Ishikawa (cell line): Measurements from ENCODE around the gene KRTAP10-7.

Source experiments
- CEBPB ChIP-seq: IDR thresholded peaks from 2 replicates; pipeline ENCODE4 v1.6.1; 2012
- CREB1 ChIP-seq: IDR thresholded peaks from 2 replicates; pipeline ENCODE4 v1.6.1; 2012; ENCODE audit warnings: low read depth
- EGR1 ChIP-seq: IDR thresholded peaks from 2 replicates; pipeline ENCODE4 v1.6.1; 2012
- EP300 ChIP-seq: IDR thresholded peaks from 2 replicates; pipeline ENCODE4 v1.6.1; 2012; ENCODE audit warnings: borderline replicate concordance
- FOXM1 ChIP-seq: IDR thresholded peaks from 2 replicates; pipeline ENCODE4 v1.6.1; 2012; ENCODE audit warnings: low read depth, borderline replicate concordance
- NFIC ChIP-seq: IDR thresholded peaks from 2 replicates; pipeline ENCODE4 v1.6.1; 2012
- RAD21 ChIP-seq: IDR thresholded peaks from 2 replicates; pipeline ENCODE4 v1.6.1; 2012; ENCODE audit warnings: low read depth
- TAF1 ChIP-seq: IDR thresholded peaks from 2 replicates; pipeline ENCODE4 v1.6.1; 2012; ENCODE audit warnings: low read depth, mild to moderate bottlenecking
- TCF12 ChIP-seq: IDR thresholded peaks from 2 replicates; pipeline ENCODE4 v1.6.1; 2012; ENCODE audit warnings: low read depth
- TEAD4 ChIP-seq: IDR thresholded peaks from 2 replicates; pipeline ENCODE4 v1.6.1; 2012
- YY1 ChIP-seq: IDR thresholded peaks from 2 replicates; pipeline ENCODE4 v1.6.1; 2012; ENCODE audit warnings: low read depth
- ZBTB7A ChIP-seq: IDR thresholded peaks from 2 replicates; pipeline ENCODE4 v1.6.1; 2012; ENCODE audit warnings: low read depth
- TF ChIP-seq, protein P1 (sequence below): IDR thresholded peaks from 2 replicates; pipeline ENCODE4 v1.6.1; 2012; ENCODE audit warnings: low read depth, mild to moderate bottlenecking
- TF ChIP-seq, protein P2 (sequence below): IDR thresholded peaks from 2 replicates; pipeline ENCODE4 v1.6.1; 2012
- TF ChIP-seq, protein P3 (sequence below): IDR thresholded peaks from 2 replicates; pipeline ENCODE4 v1.6.1; 2012

Gene KRTAP10-7

DNA sequence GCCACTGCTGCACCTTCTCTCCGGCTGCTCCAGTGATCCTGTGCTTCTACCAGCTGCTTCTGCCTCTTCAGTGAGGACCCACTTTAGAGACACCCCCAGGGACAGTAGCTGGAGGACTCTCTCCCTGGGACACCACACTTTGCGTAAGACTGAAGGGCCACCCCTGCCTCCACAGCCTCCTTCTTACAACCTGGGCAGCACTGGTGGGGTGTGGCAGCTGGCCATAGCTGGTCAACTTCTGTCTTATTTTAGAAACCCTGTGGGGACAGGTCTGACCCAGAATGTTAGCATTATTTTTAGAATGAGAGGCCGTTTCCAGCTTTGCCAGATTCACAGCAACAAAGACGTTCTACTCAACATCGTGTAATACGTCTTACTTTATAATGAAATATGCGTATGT lies 25.4 kb downstream of the KRTAP10-7 start:
- no peak for TF ChIP-seq CEBPB
- no peak for TF ChIP-seq EP300
- no peak for TF ChIP-seq TAF1
- TF ChIP-seq ZBTB7A: no peak
- TF ChIP-seq, protein P1, sequence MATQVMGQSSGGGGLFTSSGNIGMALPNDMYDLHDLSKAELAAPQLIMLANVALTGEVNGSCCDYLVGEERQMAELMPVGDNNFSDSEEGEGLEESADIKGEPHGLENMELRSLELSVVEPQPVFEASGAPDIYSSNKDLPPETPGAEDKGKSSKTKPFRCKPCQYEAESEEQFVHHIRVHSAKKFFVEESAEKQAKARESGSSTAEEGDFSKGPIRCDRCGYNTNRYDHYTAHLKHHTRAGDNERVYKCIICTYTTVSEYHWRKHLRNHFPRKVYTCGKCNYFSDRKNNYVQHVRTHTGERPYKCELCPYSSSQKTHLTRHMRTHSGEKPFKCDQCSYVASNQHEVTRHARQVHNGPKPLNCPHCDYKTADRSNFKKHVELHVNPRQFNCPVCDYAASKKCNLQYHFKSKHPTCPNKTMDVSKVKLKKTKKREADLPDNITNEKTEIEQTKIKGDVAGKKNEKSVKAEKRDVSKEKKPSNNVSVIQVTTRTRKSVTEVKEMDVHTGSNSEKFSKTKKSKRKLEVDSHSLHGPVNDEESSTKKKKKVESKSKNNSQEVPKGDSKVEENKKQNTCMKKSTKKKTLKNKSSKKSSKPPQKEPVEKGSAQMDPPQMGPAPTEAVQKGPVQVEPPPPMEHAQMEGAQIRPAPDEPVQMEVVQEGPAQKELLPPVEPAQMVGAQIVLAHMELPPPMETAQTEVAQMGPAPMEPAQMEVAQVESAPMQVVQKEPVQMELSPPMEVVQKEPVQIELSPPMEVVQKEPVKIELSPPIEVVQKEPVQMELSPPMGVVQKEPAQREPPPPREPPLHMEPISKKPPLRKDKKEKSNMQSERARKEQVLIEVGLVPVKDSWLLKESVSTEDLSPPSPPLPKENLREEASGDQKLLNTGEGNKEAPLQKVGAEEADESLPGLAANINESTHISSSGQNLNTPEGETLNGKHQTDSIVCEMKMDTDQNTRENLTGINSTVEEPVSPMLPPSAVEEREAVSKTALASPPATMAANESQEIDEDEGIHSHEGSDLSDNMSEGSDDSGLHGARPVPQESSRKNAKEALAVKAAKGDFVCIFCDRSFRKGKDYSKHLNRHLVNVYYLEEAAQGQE: no peak
- TF ChIP-seq CREB1: no peak
- no peak for TF ChIP-seq FOXM1
- TF ChIP-seq, protein P2, sequence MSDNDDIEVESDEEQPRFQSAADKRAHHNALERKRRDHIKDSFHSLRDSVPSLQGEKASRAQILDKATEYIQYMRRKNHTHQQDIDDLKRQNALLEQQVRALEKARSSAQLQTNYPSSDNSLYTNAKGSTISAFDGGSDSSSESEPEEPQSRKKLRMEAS: no peak
- TF ChIP-seq NFIC: no peak
- TF ChIP-seq TEAD4: no peak
- no peak for TF ChIP-seq RAD21
- TF ChIP-seq EGR1: no peak
- TF ChIP-seq YY1: no peak
- TF ChIP-seq, protein P3, sequence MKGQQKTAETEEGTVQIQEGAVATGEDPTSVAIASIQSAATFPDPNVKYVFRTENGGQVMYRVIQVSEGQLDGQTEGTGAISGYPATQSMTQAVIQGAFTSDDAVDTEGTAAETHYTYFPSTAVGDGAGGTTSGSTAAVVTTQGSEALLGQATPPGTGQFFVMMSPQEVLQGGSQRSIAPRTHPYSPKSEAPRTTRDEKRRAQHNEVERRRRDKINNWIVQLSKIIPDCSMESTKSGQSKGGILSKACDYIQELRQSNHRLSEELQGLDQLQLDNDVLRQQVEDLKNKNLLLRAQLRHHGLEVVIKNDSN: no peak
- no peak for TF ChIP-seq TCF12

DNA sequence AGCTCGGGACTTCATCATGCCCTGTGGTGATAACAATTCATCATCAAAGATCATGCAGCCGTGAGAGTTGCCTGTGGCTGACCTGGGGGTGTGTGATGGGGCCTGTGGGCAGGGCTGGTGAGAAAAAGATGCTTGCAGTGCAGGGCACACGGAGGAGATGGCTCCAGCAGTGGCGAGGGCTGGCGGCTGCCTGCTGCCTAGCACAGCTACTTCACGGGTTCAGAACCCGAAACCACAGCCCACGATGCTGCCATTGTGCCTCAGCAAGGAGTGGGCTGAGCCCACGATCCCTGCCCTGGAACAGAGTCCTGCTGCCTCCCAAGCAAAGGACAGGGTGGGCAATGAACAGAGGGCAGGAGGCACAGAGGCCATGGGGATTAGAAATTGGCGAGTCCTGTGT lies 25.9 kb downstream of the KRTAP10-7 start:
- TF ChIP-seq FOXM1 (no peak), CEBPB (no peak), EGR1 (no peak), NFIC (no peak), CREB1 (no peak), TCF12 (no peak), RAD21 (no peak), EP300 (no peak), TEAD4 (no peak), ZBTB7A (no peak), TAF1 (no peak), YY1 (no peak)
- TF ChIP-seq, protein P1: no peak
- TF ChIP-seq, protein P3: no peak
- TF ChIP-seq, protein P2: no peak

DNA sequence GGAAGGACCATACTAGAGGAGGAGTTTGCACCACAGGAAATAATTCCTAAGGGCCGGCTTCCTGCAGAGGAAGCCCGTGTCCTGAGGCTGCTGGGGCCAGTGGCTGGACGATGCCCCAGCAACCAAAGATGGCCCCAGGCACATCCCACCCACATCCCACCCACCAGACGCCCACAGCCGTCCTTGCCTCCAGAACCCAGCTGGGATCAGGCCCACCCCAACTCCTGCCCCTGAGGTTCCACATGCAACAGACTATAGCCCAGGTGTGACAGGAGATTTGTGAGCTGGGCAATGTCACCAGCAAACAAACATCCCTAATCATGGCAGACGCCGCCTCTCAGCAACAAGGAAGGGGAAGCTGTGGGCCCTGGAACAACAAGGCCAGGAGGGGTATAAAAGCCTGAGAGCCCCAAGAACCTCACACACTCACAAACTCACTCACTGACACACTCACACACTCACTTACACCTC lies 26.3 kb downstream of the KRTAP10-7 start, which contains the start of gene KRTAP10-9:
KRTAP10-9 (plus strand) TSS at position 421 of the 471 bp plus-strand sequence. CDS start 79 bp downstream, outside the sequence.
- TF ChIP-seq NFIC (no peak), TCF12 (no peak), FOXM1 (no peak), EP300 (no peak), ZBTB7A (no peak), CREB1 (no peak)

DNA sequence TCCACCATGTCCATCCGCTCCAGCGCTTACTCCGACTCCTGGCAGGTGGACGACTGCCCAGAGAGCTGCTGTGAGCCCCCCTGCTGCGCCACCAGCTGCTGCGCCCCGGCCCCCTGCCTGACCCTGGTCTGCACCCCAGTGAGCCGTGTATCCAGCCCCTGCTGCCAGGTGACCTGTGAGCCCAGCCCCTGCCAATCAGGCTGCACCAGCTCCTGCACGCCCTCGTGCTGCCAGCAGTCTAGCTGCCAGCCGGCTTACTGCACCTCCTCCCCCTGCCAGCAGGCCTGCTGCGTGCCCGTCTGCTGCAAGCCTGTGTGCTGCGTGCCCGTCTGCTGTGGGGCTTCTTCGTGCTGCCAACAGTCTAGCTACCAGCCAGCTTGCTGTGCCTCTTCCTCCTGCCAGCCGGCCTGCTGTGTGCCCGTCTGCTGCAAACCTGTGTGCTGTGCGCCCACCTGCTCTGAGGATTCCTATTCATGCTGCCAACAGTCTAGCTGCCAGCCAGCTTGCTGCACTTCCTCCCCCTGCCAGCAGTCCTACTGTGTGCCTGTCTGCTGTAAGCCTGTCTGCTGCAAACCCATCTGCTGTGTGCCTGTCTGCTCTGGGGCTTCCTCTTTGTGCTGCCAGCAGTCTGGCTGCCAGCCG lies 26.9 kb downstream of the KRTAP10-7 start:
- TF ChIP-seq NFIC (peak; percentile 40; the same call in 1 of the 2 replicates), TEAD4 (0 out of 2 replicates have a peak, but pooled peaks have one; percentile 13), TCF12 (peak; percentile 20; the same call in 1 of the 2 replicates)

DNA sequence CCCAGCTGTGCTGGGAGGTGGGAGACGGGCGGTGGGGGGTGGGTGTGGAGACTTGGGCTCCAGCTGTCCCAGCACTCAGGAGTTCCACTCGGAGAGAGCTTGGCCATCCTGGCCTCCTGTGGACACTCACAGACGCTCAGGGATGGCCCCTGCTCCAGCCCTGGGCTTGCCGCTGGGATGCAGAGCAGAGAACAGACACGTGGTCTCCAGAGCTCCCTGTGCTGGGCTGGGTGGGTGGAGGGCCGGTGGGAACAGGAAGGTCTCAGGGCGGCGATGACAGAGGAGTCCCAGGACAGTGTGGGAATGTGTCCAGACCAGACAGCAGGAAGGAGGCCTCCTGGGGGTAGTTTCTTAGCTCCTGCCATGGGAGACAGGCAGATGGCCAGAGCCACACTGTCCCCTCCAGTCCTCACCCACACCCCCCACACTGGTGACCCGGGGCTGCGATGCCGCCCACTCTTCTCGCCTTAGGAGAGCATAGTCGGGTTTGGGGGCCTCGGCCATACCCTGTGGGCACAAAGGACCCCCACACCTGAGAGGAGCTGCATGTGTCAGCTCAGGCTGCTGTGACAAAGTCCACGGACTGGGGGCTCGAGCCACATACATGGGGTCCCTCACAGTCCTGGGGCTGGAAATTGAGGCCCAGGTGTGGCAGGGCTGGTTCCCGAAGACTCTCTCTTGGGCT lies 28.5 kb downstream of the KRTAP10-7 start:
- no peak for TF ChIP-seq CREB1

DNA sequence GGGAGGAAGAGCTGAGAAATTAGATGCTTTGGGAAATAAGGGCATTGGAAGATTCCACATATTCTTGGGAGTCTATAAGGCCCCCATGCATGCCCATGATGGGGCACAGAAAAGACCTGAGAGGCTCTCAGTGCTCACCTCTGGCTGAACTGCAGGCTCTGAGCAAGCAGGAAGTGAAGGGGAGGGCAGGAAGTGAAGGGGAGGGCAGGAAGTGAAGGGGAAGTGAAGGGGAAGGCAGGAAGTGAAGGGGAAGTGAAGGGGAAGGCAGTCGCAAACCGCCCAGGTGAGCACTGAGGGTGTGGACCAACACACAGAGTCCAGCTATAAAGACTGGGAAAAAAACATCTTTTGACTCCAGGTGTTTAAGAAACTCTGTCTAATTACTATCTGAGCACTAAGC lies 30.0 kb downstream of the KRTAP10-7 start:
- TF ChIP-seq EP300 (no peak), ZBTB7A (no peak), CREB1 (no peak), YY1 (no peak), NFIC (no peak), CEBPB (no peak), RAD21 (no peak), FOXM1 (no peak), TEAD4 (no peak), EGR1 (no peak)
- TF ChIP-seq, protein P3: no peak
- TF ChIP-seq, protein P2: no peak
